ENCODE measurements around the gene ZNF763.

DNA sequence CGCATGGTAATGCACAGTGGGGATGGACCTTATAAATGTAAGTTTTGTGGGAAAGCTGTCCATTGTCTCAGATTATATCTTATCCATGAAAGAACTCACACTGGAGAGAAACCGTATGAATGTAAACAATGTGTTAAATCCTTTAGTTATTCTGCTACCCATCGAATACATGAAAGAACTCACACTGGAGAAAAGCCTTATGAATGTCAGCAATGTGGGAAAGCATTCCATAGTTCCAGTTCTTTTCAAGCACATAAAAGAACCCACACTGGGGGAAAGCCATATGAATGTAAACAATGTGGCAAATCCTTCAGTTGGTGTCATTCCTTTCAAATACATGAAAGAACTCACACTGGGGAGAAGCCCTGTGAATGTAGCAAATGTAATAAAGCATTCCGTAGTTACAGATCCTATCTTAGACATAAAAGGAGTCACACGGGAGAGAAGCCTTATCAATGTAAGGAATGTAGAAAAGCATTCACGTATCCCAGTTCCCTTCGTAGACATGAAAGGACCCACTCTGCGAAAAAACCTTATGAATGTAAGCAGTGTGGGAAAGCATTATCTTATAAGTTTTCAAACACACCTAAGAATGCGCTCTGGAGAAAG lies 13.8 kb downstream of the ZNF763 start:
- no peak for TF ChIP-seq YY1 (IDR thresholded peaks at IDR 0.05; ENCODE audit: insufficient read depth, insufficient read length)
- peak; percentile 31; the same call in 1 of the 2 replicates for TF ChIP-seq ZNF274 (IDR thresholded peaks at IDR 0.05; ENCODE audit: low read depth, low read length)
- TF ChIP-seq SUZ12 (IDR thresholded peaks at IDR 0.05; ENCODE audit: extremely low read depth, insufficient read depth, insufficient read length), result no peak
